DOHH2 (cell line): ENCODE results near the gene WDFY2.
"Not testable (repeated sequence)": the region's sequence is repeated elsewhere in the genome, so short reads cannot be mapped to it uniquely, and the experiment has no call there.

Experiments
- H3F3A ChIP-seq: fragments of 200-600 bp; sonication (generic), shearing (Covaris generic); 2 replicates; pipeline ENCODE4 v1.6.0; 2016; ENCODE audit warnings: antibody characterized with exemption, mild to moderate bottlenecking; ENCODE audit not compliant: control insufficient read depth, insufficient read depth
- H3K27ac ChIP-seq: fragments of 200-600 bp; sonication (generic); 2 replicates; pipeline ENCODE4 v1.5.1; 2014; ENCODE audit warnings: low read depth, mild to moderate bottlenecking, low read length, moderate library complexity
- H3K27me3 ChIP-seq: fragments of 200-600 bp; sonication (generic); 2 replicates; pipeline ENCODE4 v1.6.1; 2014; ENCODE audit warnings: mild to moderate bottlenecking, low read length, mixed read lengths; ENCODE audit not compliant: control insufficient read depth
- H3K36me3 ChIP-seq: fragments of 200-600 bp; sonication (generic); 2 replicates; pipeline ENCODE4 v1.6.1; 2014; ENCODE audit warnings: mild to moderate bottlenecking, low read length, moderate library complexity, mixed read lengths; ENCODE audit not compliant: control insufficient read depth
- H3K4me1 ChIP-seq: fragments of 200-600 bp; sonication (generic); 2 replicates; pipeline ENCODE4 v1.6.1; 2014; ENCODE audit warnings: mild to moderate bottlenecking, low read length, mixed read lengths; ENCODE audit not compliant: control insufficient read depth
- H3K4me2 ChIP-seq: fragments of 200-600 bp; sonication (generic); 2 replicates; pipeline ENCODE4 v1.6.0; 2014; ENCODE audit warnings: mild to moderate bottlenecking, low read length, moderate library complexity
- H3K4me3 ChIP-seq: fragments of 200-600 bp; sonication (generic); 2 replicates; pipeline ENCODE4 v1.5.1; 2014; ENCODE audit warnings: mild to moderate bottlenecking, low read length, mixed read lengths
- H3K79me2 ChIP-seq: fragments of 200-600 bp; sonication (generic); 2 replicates; pipeline ENCODE4 v1.6.1; 2014; ENCODE audit warnings: mild to moderate bottlenecking, low read length, mixed read lengths; ENCODE audit not compliant: control insufficient read depth
- H3K9me2 ChIP-seq: fragments of 200-600 bp; sonication (generic); replicated peaks from 2 replicates; pipeline ENCODE4 v1.6.1; 2014; ENCODE audit warnings: mild to moderate bottlenecking, low read length, mixed read lengths; ENCODE audit not compliant: control insufficient read depth
- H3K9me3 ChIP-seq: fragments of 200-600 bp; sonication (generic); 2 replicates; pipeline ENCODE4 v1.6.1; 2014; ENCODE audit warnings: antibody characterized with exemption, low read length, mixed read lengths; ENCODE audit not compliant: control insufficient read depth, insufficient read depth
- H4K20me1 ChIP-seq: fragments of 200-600 bp; sonication (generic); 2 replicates; pipeline ENCODE4 v1.6.0; 2014; ENCODE audit warnings: low read depth, mild to moderate bottlenecking, antibody characterized with exemption, low read length, moderate library complexity; ENCODE audit not compliant: control insufficient read depth, insufficient read depth
- EZH2phosphoT487 ChIP-seq: fragments of 200-600 bp; sonication (generic); IDR thresholded peaks from 2 replicates; pipeline ENCODE4 v1.6.1; 2017; ENCODE audit warnings: borderline replicate concordance, mild to moderate bottlenecking, antibody characterized with exemption, low read length, moderate library complexity, mixed read lengths
- TF ChIP-seq, protein P1 (sequence below): fragments of 200-600 bp; sonication (generic); IDR thresholded peaks from one replicate; pipeline ENCODE4 v1.5.1; 2014; ENCODE audit warnings: antibody characterized with exemption, mild to moderate bottlenecking, low read depth, low read length; ENCODE audit not compliant: poor library complexity, severe bottlenecking

Gene WDFY2

DNA sequence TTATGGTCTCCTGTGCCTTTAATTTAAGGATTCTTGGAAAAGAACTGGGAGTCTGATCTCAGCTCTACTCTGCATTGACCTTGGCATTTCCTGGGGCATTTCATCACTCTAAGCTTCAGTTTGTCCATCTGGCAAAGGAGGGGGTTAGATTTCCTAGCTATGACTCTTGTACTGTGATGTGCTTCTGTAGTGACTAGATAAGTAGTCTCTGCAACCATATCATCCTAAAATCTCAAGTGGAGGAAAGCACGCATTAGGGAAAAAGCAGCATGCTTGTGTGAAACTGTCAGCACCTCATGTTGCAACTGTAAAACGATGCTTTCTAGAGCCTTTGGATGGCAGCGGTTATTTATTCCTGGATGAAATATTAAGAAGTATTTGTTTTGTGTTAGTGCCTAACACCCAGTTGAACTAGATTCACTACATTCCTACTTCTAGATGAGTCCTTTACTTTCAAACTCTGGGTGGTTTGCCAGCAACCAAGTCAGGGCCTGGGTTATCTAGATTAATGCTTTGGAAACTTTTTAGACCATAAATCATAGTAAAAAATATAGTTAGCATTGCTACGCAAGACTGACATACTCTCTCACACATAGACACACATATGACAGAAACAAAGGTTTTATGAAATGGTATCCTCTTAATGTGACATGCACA is 6.8 kb downstream of the WDFY2 start:
- Histone ChIP-seq H3K4me3 (no peak overlapping the region), H4K20me1 (peaks cover 6% of the 10 kb centered on the region; the same call in 1 of the 2 replicates), H3K36me3 (no peaks in the 10 kb centered on the region), H3K4me1 (peaks cover under 1% of the 10 kb centered on the region), H3K27me3 (no peaks in the 10 kb centered on the region), H3K9me2 (no peaks in the 10 kb centered on the region), H3K9me3 (no peaks in the 10 kb centered on the region), H3K4me2 (no peak overlapping the region), H3K79me2 (peaks cover 38% of the 10 kb centered on the region), H3K27ac (no peak overlapping the region), H3F3A (no peaks in the 10 kb centered on the region; the same call in 1 of the 2 replicates)
- TF ChIP-seq EZH2phosphoT487, result no peak
- TF ChIP-seq, protein P1, sequence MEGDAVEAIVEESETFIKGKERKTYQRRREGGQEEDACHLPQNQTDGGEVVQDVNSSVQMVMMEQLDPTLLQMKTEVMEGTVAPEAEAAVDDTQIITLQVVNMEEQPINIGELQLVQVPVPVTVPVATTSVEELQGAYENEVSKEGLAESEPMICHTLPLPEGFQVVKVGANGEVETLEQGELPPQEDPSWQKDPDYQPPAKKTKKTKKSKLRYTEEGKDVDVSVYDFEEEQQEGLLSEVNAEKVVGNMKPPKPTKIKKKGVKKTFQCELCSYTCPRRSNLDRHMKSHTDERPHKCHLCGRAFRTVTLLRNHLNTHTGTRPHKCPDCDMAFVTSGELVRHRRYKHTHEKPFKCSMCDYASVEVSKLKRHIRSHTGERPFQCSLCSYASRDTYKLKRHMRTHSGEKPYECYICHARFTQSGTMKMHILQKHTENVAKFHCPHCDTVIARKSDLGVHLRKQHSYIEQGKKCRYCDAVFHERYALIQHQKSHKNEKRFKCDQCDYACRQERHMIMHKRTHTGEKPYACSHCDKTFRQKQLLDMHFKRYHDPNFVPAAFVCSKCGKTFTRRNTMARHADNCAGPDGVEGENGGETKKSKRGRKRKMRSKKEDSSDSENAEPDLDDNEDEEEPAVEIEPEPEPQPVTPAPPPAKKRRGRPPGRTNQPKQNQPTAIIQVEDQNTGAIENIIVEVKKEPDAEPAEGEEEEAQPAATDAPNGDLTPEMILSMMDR, result no peak

- H3K4me1 ChIP-seq, H3K4me2 ChIP-seq, H3K9me3 ChIP-seq, H4K20me1 ChIP-seq, H3K4me3 ChIP-seq, H3K36me3 ChIP-seq, H3K27me3 ChIP-seq, H3K27ac ChIP-seq, H3F3A ChIP-seq, H3K9me2 ChIP-seq: not testable (repeated sequence)
- peaks cover 31% of the 10 kb centered on the region for H3K79me2 ChIP-seq
These were observed 7.7 kb downstream of the WDFY2 start for GRCh38 chr13:51591938-51592337.

- TF ChIP-seq EZH2phosphoT487, result no peak
- Histone ChIP-seq H3K9me2 (no peaks in the 10 kb centered on the region), H3K27me3 (no peaks in the 10 kb centered on the region), H3K79me2 (peaks cover 19% of the 10 kb centered on the region), H3K4me2 (no peak overlapping the region), H3K36me3 (no peaks in the 10 kb centered on the region), H3K27ac (no peak overlapping the region), H3K9me3 (no peaks in the 10 kb centered on the region), H4K20me1 (0 out of 2 replicates have a peak, but pooled peaks cover 6% of the 10 kb centered on the region), H3K4me1 (no peaks in the 10 kb centered on the region), H3F3A (no peaks in the 10 kb centered on the region; the same call in 1 of the 2 replicates), H3K4me3 (no peak overlapping the region)
These were observed 10.2 kb downstream of the WDFY2 start for GRCh38 chr13:51594432-51594831.

- H3K4me2 ChIP-seq, result no peak overlapping the region
These were observed 11.2 kb downstream of the WDFY2 start for GRCh38 chr13:51595416-51595815.

More at GRCh38 chr13:51595416-51595815, 11.2 kb downstream of the WDFY2 start:
- Histone ChIP-seq H3K4me1 (peaks cover 3% of the 10 kb centered on the region; the same call in 1 of the 2 replicates), H3F3A (no peaks in the 10 kb centered on the region; the same call in 1 of the 2 replicates), H3K27me3 (no peaks in the 10 kb centered on the region), H3K79me2 (peaks cover 16% of the 10 kb centered on the region), H3K9me3 (no peaks in the 10 kb centered on the region), H4K20me1 (0 out of 2 replicates have a peak, but pooled peaks cover 6% of the 10 kb centered on the region), H3K4me3 (no peak overlapping the region), H3K36me3 (no peaks in the 10 kb centered on the region), H3K9me2 (no peaks in the 10 kb centered on the region), H3K27ac (no peak overlapping the region)
- TF ChIP-seq, protein P1, result no peak
- no peak for TF ChIP-seq EZH2phosphoT487
